ENCODE measurements around the gene NOL4L.

DNA sequence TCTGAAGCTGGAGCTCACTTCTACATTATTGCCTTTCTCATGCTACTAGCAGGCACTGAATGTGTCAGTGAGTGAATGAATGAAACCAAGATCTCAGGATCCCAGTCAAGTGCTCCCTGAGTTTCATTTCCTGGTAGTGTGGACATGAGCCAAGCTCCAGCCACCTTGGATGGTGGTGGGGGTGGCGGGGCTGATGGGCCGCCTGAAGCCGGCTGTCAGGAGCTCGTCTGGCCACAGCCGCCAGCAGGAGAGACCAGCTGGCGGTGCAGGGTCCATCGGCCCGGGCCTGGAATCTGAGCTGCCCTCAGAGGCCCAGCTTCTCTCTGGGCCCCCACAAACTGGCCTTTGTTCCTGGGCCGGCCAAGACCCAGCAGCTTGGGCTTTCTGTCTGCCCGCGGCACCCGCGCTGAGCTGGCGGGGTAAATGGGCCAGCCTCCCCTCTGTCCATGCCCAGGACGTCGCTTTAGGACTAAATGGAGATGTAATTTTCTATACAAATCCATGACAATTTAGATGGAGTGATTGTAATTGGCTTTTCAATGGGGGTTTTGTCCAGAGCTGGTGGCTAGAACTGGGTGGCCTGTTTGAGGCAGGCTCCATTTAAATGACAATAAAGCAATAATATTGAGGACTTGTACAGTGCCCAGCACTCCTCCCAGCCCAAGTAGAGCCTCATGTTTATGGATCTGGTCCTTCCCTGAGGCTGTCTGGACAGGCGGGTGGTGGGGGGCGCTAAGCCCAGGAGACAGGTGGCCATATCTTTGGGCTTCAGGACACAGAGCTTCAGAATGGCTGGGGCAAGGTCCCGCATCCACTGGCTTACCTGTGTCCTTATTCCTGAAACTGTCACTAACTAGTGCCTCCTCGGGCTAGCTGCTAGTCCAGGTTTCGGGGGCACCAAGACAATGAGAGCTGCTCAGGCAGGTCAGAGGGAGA lies 43.5 kb downstream of the NOL4L start:
- TF ChIP-seq TAF1 (IDR thresholded peaks at IDR 0.05; ENCODE audit: low read depth, low read length) (no peak), POLR2AphosphoS5 (IDR thresholded peaks at IDR 0.05; ENCODE audit: low read depth, low read length) (no peak), POLR2A (IDR thresholded peaks at IDR 0.05; ENCODE audit: low read depth, low read length) (no peak), POU2F2 (IDR thresholded peaks at IDR 0.05; ENCODE audit: low read depth, low read length) (no peak), SPI1 (IDR thresholded peaks at IDR 0.05; ENCODE audit: low read depth, low read length) (no peak), PAX5 (IDR thresholded peaks at IDR 0.05; ENCODE audit: insufficient read depth, low read length, severe bottlenecking) (no peak)
